Hepatocyte (in vitro differentiated cells): ENCODE measurements around the gene TMEM107. TPM values are rescaled to one million over a fixed set of nuclear protein-coding genes. Genes with fewer than 3 reads are reported as not detected.

ENCODE experiments used
- DNase-seq: peaks from one replicate; pipeline ENCODE4 v3.0.0-alpha.2; 2016; ENCODE audit warnings: low spot score
- H2AFZ ChIP-seq: fragments of 200-600 bp; sonication (generic); 2 replicates; pipeline ENCODE4 v1.6.0; 2016; ENCODE audit warnings: antibody characterized with exemption, mild to moderate bottlenecking
- H3K27ac ChIP-seq: fragments of 200-600 bp; sonication (generic); 2 replicates; pipeline ENCODE4 v1.5.1; 2016; ENCODE audit warnings: mild to moderate bottlenecking
- H3K27me3 ChIP-seq: fragments of 200-600 bp; sonication (generic); 2 replicates; pipeline ENCODE4 v1.6.1; 2016
- H3K36me3 ChIP-seq: fragments of 200-600 bp; sonication (generic); replicated peaks from 2 replicates; pipeline ENCODE4 v1.5.1; 2016; ENCODE audit warnings: low read depth; ENCODE audit not compliant: insufficient read depth
- H3K4me1 ChIP-seq: fragments of 200-600 bp; sonication (generic); 2 replicates; pipeline ENCODE4 v1.5.1; 2016; ENCODE audit warnings: mild to moderate bottlenecking, moderate library complexity; ENCODE audit not compliant: insufficient read depth
- H3K4me2 ChIP-seq: fragments of 200-600 bp; sonication (generic); 2 replicates; pipeline ENCODE4 v1.6.0; 2016
- H3K4me3 ChIP-seq: fragments of 200-600 bp; sonication (generic); 2 replicates; pipeline ENCODE4 v1.5.1; 2016; ENCODE audit warnings: mild to moderate bottlenecking
- H3K79me2 ChIP-seq: fragments of 200-600 bp; sonication (generic); 2 replicates; pipeline ENCODE4 v1.6.0; 2017; ENCODE audit warnings: mild to moderate bottlenecking
- H3K9me2 ChIP-seq: fragments of 200-600 bp; sonication (generic); replicated peaks from 2 replicates; pipeline ENCODE4 v1.6.0; 2017; ENCODE audit warnings: mild to moderate bottlenecking; ENCODE audit not compliant: insufficient read depth
- H3K9me3 ChIP-seq: fragments of 200-600 bp; sonication (generic); 2 replicates; pipeline ENCODE4 v1.5.1; 2016; ENCODE audit warnings: low read depth, mild to moderate bottlenecking
- H4K20me1 ChIP-seq: fragments of 200-600 bp; sonication (generic); 2 replicates; pipeline ENCODE4 v1.6.0; 2016; ENCODE audit warnings: mild to moderate bottlenecking; ENCODE audit not compliant: insufficient read depth, poor library complexity, severe bottlenecking
- EZH2 ChIP-seq: fragments of 200-600 bp; sonication (generic); IDR thresholded peaks from 2 replicates; pipeline ENCODE4 v1.6.1; 2016; ENCODE audit warnings: antibody characterized with exemption, mild to moderate bottlenecking, borderline replicate concordance
- EZH2phosphoT487 ChIP-seq: fragments of 200-600 bp; sonication (generic); IDR thresholded peaks from one replicate; pipeline ENCODE4 v1.6.1; 2018; ENCODE audit warnings: antibody characterized with exemption, mild to moderate bottlenecking, low read depth, moderate library complexity; ENCODE audit not compliant: unreplicated experiment, severe bottlenecking
- WGBS: methylation state at CpG from one replicate; pipeline ENCODE4 v1.1.6; 2016; ENCODE audit warnings: low lambda C conversion rate; ENCODE audit errors: missing lambda C conversion rate; 5-methylcytosine and 5-hydroxymethylcytosine counted together
- polyA plus RNA-seq: library from polyadenylated mRNA; unstranded; fragments of >200 nt; fragmentation: Nextera tagmentation; extraction: Ambion mirVana; gene quantifications from 2 replicates; pipeline ENCODE4 v1.2.1, GENCODE V29; 2016
- total RNA-seq: library from RNA; depleted of rRNA; stranded (reverse); fragments of >200 nt; gene quantifications from 2 replicates; pipeline ENCODE4 v1.2.3, GENCODE V29; 2014
- TF ChIP-seq, protein P1 (sequence below): fragments of 200-600 bp; sonication (generic); IDR thresholded peaks from 2 replicates; pipeline ENCODE4 v1.5.1; 2016; ENCODE audit warnings: antibody characterized with exemption, mild to moderate bottlenecking; ENCODE audit not compliant: poor library complexity

Gene TMEM107
- total and polyA plus RNA-seq, 2 experiments from 2014 or later: 12.8 to 21.1 TPM

DNA sequence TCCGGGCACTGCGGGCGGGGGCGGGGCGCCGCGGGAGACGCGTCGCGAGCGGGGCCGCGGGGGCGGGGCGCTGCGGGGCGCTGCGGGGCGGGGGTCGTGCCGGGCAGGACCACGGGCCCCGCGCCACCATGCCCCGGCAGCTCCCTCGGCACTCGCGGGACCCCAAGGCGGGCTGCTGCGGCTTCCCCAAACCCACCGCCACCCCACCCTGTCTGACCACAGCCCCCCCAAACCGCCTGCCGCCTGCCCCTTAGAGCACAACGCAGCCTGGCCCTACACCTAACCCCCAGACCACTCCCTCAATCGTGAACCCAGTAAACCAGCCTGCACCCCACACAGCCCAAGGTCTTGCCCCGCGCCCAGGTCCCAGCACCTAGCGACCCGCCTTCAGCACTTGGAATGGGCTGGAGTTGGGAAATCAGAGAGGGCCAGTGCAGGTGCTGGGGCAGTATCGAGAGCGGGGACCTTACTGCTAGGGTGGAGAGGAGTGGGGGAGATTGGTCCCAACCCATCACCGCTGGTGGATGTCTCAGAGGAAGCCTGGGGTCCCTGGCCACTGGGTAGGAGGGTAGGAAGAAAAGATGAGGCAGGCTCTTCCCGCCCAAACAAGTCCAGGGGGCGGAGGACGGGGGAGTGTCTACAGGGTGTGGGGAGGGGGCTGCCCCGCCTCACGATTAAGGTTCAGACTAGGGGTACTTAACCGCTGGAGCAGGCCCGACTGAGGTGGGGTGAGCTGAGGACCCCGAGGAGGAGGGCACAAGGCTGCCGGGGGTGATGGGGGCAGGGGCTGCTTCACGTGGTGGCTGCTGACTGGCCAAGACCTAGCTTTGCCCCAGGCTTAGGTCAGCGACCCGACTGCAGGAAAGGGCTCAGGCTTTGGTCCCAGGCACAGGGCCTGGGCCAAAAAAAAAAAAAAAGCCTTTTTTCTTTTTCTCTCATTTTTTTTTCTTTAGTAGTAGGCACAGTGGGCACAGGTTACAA lies 12.9 kb downstream of the TMEM107 start:
- 5% methylated on average over 11 of the region's 55 CpGs for WGBS
- Histone ChIP-seq H3K4me3 (peak overlapping the region; percentile 54), H3K4me2 (peak overlapping the region; percentile 97), H3K79me2 (peaks cover 27% of the 10 kb centered on the region), H3K27ac (peak overlapping the region; percentile 100), H2AFZ (peak overlapping the region; percentile 95), H4K20me1 (peaks cover 5% of the 10 kb centered on the region), H3K9me3 (no peaks in the 10 kb centered on the region), H3K4me1 (peaks cover 25% of the 10 kb centered on the region), H3K27me3 (no peaks in the 10 kb centered on the region), H3K36me3 (no peaks in the 10 kb centered on the region), H3K9me2 (no peaks in the 10 kb centered on the region)
- TF ChIP-seq EZH2phosphoT487: no peak
- TF ChIP-seq EZH2: no peak
- TF ChIP-seq, protein P1, sequence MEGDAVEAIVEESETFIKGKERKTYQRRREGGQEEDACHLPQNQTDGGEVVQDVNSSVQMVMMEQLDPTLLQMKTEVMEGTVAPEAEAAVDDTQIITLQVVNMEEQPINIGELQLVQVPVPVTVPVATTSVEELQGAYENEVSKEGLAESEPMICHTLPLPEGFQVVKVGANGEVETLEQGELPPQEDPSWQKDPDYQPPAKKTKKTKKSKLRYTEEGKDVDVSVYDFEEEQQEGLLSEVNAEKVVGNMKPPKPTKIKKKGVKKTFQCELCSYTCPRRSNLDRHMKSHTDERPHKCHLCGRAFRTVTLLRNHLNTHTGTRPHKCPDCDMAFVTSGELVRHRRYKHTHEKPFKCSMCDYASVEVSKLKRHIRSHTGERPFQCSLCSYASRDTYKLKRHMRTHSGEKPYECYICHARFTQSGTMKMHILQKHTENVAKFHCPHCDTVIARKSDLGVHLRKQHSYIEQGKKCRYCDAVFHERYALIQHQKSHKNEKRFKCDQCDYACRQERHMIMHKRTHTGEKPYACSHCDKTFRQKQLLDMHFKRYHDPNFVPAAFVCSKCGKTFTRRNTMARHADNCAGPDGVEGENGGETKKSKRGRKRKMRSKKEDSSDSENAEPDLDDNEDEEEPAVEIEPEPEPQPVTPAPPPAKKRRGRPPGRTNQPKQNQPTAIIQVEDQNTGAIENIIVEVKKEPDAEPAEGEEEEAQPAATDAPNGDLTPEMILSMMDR: no peak
- peak; percentile 39 for DNase-seq

DNA sequence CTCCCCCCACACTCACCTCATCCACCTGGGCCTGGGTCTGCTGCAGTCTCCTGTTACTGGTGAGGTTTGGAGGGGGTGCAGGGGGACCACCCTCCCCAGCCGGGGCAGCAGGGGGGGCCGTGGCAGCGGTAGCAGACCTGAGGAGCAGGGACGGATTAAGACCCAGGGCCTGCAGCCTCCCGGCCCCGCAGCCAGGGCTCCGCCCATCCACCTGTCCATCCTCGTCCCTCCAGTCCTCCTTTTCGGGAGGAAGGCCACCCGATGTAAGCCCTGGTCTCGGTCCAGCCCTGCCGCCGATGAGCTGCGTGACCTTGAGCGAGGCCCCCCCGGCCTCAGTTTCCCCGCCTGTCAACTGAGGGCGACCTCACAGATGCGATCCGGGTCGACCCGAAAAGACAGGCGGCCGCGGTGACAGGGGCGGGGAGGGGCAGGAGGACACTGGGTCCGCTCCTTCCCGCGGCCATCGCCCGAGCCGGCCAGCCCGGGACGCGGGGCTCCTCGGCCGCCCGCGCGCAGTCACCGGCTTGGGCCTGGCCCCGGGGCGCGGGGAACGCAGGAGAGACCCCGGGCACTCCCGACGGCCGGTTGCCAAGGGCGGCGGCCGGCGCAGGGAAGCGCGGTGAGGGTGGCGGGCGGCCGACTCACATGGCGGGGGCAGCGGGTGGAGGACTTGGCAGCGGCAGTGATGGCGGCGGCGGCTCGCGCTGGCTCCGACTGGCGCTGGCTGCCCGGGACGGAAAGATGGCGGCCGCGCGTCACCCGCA lies 13.8 kb downstream of the TMEM107 start, which contains the start of gene VAMP2:
TSS of gene VAMP2 (minus strand) at position 716 of the 764 bp plus-strand sequence. CDS start at position 647, 69 bp downstream.
- H3K4me3 ChIP-seq: peak within 1 kb of the TSS; percentile 100
- TF ChIP-seq EZH2phosphoT487 (no peak), EZH2 (no peak)
- TF ChIP-seq, protein P1: no peak
- under 1% methylated on average over 41 of the region's 75 CpGs for WGBS
- H3K27ac ChIP-seq: peak within 1 kb of the TSS; percentile 100
- peak within 1 kb of the TSS; percentile 95 for H2AFZ ChIP-seq
- H3K9me3 ChIP-seq: no peaks in the 10 kb centered on the region
- peak; percentile 94 for DNase-seq
- H3K36me3 ChIP-seq: no peaks in the 10 kb centered on the region
- H3K9me2 ChIP-seq: no peaks in the 10 kb centered on the region
- peaks cover 5% of the 10 kb centered on the region for H4K20me1 ChIP-seq
- no peaks in the 10 kb centered on the region for H3K27me3 ChIP-seq
- peaks cover 25% of the 10 kb centered on the region for H3K4me1 ChIP-seq
- peaks cover 27% of the 10 kb centered on the region for H3K79me2 ChIP-seq
- peak within 1 kb of the TSS; percentile 99 for H3K4me2 ChIP-seq

DNA sequence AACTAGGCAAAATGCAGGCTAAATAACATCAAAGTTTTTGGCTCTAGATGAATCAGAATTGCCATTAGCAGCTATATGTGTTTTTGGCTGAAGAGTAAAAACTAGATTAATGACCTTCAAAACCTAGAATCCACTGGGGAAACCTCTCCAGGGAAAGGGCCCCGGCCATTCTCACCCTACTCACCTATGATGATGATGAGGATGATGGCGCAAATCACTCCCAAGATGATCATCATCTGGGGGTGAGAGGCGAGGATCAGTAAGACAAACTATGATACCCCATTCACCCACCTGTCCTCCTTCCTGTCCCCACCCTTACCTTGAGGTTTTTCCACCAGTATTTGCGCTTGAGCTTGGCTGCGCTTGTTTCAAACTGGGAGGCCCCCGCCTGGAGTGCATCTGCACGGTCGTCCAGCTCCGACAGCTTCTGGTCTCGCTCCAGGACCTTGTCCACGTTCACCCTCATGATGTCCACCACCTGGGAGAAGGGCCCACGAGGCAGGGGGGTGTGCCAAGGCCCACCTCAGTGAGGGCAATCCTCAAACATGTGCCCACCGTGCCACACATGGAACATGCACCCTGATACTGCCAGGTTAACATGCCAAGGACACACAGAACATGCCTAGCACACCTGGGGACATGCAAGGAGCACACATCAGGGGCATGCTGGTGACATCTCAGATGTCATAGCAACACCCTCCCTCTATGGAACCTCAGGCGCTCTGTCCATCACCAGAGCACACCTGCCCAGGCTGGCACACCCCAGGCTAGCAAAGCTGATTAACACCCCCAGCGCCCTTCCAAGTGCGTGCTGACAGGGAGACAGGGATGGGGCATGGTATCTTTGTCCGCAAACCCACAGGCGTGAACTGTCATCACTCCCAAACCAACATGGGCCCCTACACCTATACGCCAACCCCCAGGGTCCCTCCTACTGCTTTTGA lies 14.6 kb downstream of the TMEM107 start:
- Histone ChIP-seq H3K9me2 (no peaks in the 10 kb centered on the region), H3K79me2 (peaks cover 27% of the 10 kb centered on the region), H3K36me3 (no peaks in the 10 kb centered on the region), H3K4me3 (peak overlapping the region; percentile 100), H3K27ac (peak overlapping the region; percentile 100), H4K20me1 (peaks cover 5% of the 10 kb centered on the region), H3K4me1 (peaks cover 28% of the 10 kb centered on the region), H3K9me3 (no peaks in the 10 kb centered on the region), H2AFZ (no peak overlapping the region), H3K27me3 (no peaks in the 10 kb centered on the region), H3K4me2 (peak overlapping the region; percentile 99)
- DNase-seq: no peak
- TF ChIP-seq EZH2phosphoT487 (no peak), EZH2 (no peak)
- TF ChIP-seq, protein P1: no peak
- WGBS: 80% methylated on average over 19 of the region's 19 CpGs
